HCT116 (cell line): ENCODE data around the gene DNHD1.

Experiments
- CTCF ChIP-seq, 3 experiments: fragments of 200-600 bp in 1 of 3; sonication (generic) in 1 of 3; IDR thresholded peaks in 2 of 3; conservative IDR thresholded peaks in 1 of 3; 2 replicates each; pipeline ENCODE4 v1.5.1; 2012 to 2017; ENCODE audit warnings: low read depth in 2 of 3, low read length in 2 of 3, antibody characterized with exemption in 1 of 3, borderline replicate concordance in 1 of 3, control low read depth in 1 of 3, mild to moderate bottlenecking in 1 of 3, mixed read lengths in 1 of 3, mixed run types in 1 of 3, moderate library complexity in 1 of 3; ENCODE audit not compliant: insufficient read depth in 1 of 3
- EZH2 ChIP-seq: fragments of 200-600 bp; sonication (generic); IDR thresholded peaks from 2 replicates; pipeline ENCODE4 v1.6.1; 2017; ENCODE audit warnings: antibody characterized with exemption, mixed run types
- EZH2phosphoT487 ChIP-seq: fragments of 200-600 bp; IDR thresholded peaks from 2 replicates; pipeline ENCODE4 v1.6.1; 2018; ENCODE audit warnings: antibody characterized with exemption, borderline replicate concordance
- FOSL1 ChIP-seq: IDR thresholded peaks from 2 replicates; pipeline ENCODE4 v1.6.1; 2012; ENCODE audit warnings: low read depth
- YY1 ChIP-seq: IDR thresholded peaks from 2 replicates; pipeline ENCODE4 v1.6.1; 2011; ENCODE audit warnings: low read length, low read depth, moderate library complexity, mild to moderate bottlenecking; ENCODE audit not compliant: insufficient replicate concordance; ENCODE audit errors: extremely low read depth

- TF ChIP-seq FOSL1 (no peak), EZH2phosphoT487 (no peak), EZH2 (no peak), CTCF (IDR thresholded peaks at IDR 0.05 in 2 of 3, conservative IDR thresholded peaks at IDR 0.05 in 1 of 3; ENCODE audit: borderline replicate concordance in 1 of 3, insufficient read depth in 1 of 3, low read depth in 2 of 3, low read length in 2 of 3) (no peak), YY1 (no peak)
Measured at GRCh38 chr11:6598555-6598954, 101.5 kb downstream of the DNHD1 start.
